ENCODE data around the gene SCYL3. TPM values are rescaled to one million over a fixed set of nuclear protein-coding genes. Genes with fewer than 3 reads are reported as not detected.
"Not testable (repeated sequence)": the region's sequence is repeated elsewhere in the genome, so short reads cannot be mapped to it uniquely, and the experiment has no call there.

SCYL3 gene
- polyA plus RNA-seq, 1 of the 3 experiments (the other 2 are of a cell fraction): 5.9 TPM

GRCh38 chr1:169871988-169872387 lies 21.7 kb downstream of the SCYL3 start:
- H3K27ac ChIP-seq (ENCODE audit: low read depth in 2 of 2, low read length in 1 of 2); H3K27me3 ChIP-seq (ENCODE audit: insufficient read depth); H3K4me3 ChIP-seq (ENCODE audit: low read depth in 2 of 2, low read length in 1 of 2); H3K4me2 ChIP-seq; H2AFZ ChIP-seq (ENCODE audit: low read depth); H3K9ac ChIP-seq; H3K9me3 ChIP-seq; DNase-seq; H3K9me2 ChIP-seq; POLR2A ChIA-PET; H4K20me1 ChIP-seq (ENCODE audit: insufficient read depth): not testable (repeated sequence)
- peaks cover 20% of the 10 kb centered on the region for H3K79me2 ChIP-seq (ENCODE audit: insufficient read depth)
- peaks cover 3 to 23% of the 10 kb centered on the region in 2 experiments for H3K4me1 ChIP-seq (ENCODE audit: control insufficient read depth in 1 of 2, insufficient read depth in 2 of 2, low read depth in 1 of 2, low read length in 1 of 2)
- H3F3A ChIP-seq (replicated peaks; ENCODE audit: insufficient read depth): peaks cover 49% of the 10 kb centered on the region
- CTCF ChIA-PET: interaction anchor here (0.6 kb wide), 1 partner anchor 48 kb away, joined by 3 read pairs; no protein-coding TSS in a partner anchor
- 91% methylated on average over 3 of the region's 3 CpGs for WGBS (ENCODE audit: low lambda C conversion rate)
- peaks cover 73 to 77% of the 10 kb centered on the region in 2 experiments for H3K36me3 ChIP-seq (replicated peaks in 1 of 2; ENCODE audit: control insufficient read depth in 1 of 2, insufficient read depth in 2 of 2, low read length in 1 of 2)

- no peak for TF ChIP-seq RFX5 (IDR thresholded peaks at IDR 0.05; ENCODE audit: low read length)
- TF ChIP-seq PBX3 (IDR thresholded peaks at IDR 0.05): no peak
- TF ChIP-seq TEAD4 (IDR thresholded peaks at IDR 0.05; ENCODE audit: borderline replicate concordance, insufficient read depth): no peak
- TF ChIP-seq CHD2 (IDR thresholded peaks at IDR 0.05; ENCODE audit: low read length, partially characterized antibody): no peak
- no peak for TF ChIP-seq SMC3 (IDR thresholded peaks at IDR 0.05; ENCODE audit: low read depth, low read length)
- TF ChIP-seq NRF1 (IDR thresholded peaks at IDR 0.05; ENCODE audit: low read depth, low read length): no peak
- TF ChIP-seq FOXM1 (IDR thresholded peaks at IDR 0.05; ENCODE audit: low read depth): no peak
- no peak for TF ChIP-seq RXRA (IDR thresholded peaks at IDR 0.05; ENCODE audit: borderline replicate concordance, low read depth)
- TF ChIP-seq ELF1 (IDR thresholded peaks at IDR 0.05): no peak
- no peak for TF ChIP-seq FOXJ3 (CRISPR knock-in tag; IDR thresholded peaks at IDR 0.05)
- no peak for TF ChIP-seq TCF12 (IDR thresholded peaks at IDR 0.05)
- no peak for TF ChIP-seq SIN3A (IDR thresholded peaks at IDR 0.05; ENCODE audit: borderline replicate concordance, low read depth, low read length)
- no peak for TF ChIP-seq CTCF (IDR thresholded peaks at IDR 0.05)
- TF ChIP-seq USF1 (IDR thresholded peaks at IDR 0.05; ENCODE audit: borderline replicate concordance, low read depth): no peak
- TF ChIP-seq REST (IDR thresholded peaks at IDR 0.05; ENCODE audit: low read depth, low read length): no peak
- no peak for TF ChIP-seq MEF2A (IDR thresholded peaks at IDR 0.05; ENCODE audit: borderline replicate concordance, low read depth)
- Histone ChIP-seq H3K27me3 (ENCODE audit: insufficient read depth) (no peaks in the 10 kb centered on the region), H2AFZ (ENCODE audit: low read depth) (no peak overlapping the region), H3K79me2 (ENCODE audit: insufficient read depth) (no peaks in the 10 kb centered on the region), H4K20me1 (ENCODE audit: insufficient read depth) (no peaks in the 10 kb centered on the region), H3K9me2 (no peaks in the 10 kb centered on the region), H3K4me3 (ENCODE audit: low read depth in 2 of 2, low read length in 1 of 2) (no peak overlapping the region), H3K9me3 (no peaks in the 10 kb centered on the region), H3K4me2 (no peak overlapping the region), H3F3A (replicated peaks; ENCODE audit: insufficient read depth) (peaks cover 48% of the 10 kb centered on the region), H3K36me3 (replicated peaks in 1 of 2; ENCODE audit: control insufficient read depth in 1 of 2, insufficient read depth in 2 of 2, low read length in 1 of 2) (peaks cover 71 to 81% of the 10 kb centered on the region in 2 experiments), H3K9ac (no peak overlapping the region), H3K4me1 (ENCODE audit: control insufficient read depth in 1 of 2, insufficient read depth in 2 of 2, low read depth in 1 of 2, low read length in 1 of 2) (peaks cover 3 to 20% of the 10 kb centered on the region in 2 experiments), H3K27ac (ENCODE audit: low read depth in 2 of 2, low read length in 1 of 2) (no peak overlapping the region)
- DNase-seq: no peak
- CTCF ChIA-PET: interaction anchor here (0.6 to 2.3 kb wide), 2 partner anchors 60 to 1202 kb away, joined by 3 to 6 read pairs; no protein-coding TSS in a partner anchor
- POLR2A ChIA-PET: interaction anchor here (0.7 kb wide), 1 partner anchor 24 kb away, joined by 3 read pairs; the partner anchor contains the start of gene SCYL3
- WGBS (ENCODE audit: low lambda C conversion rate): 93% methylated on average over 1 of the region's 1 CpG
Measured at GRCh38 chr1:169869426-169869825, 24.3 kb downstream of the SCYL3 start.

All from SK-N-SH (cell line).